Neutrophil (primary cell): ENCODE data around the gene SYTL5.

Experiments used
- H3K27ac ChIP-seq: fragments of 200-600 bp; sonication (generic); 2 replicates; pipeline ENCODE4 v1.5.1; 2016; ENCODE audit warnings: mild to moderate bottlenecking, moderate library complexity
- H3K27me3 ChIP-seq: fragments of 200-600 bp; sonication (generic); 2 replicates; pipeline ENCODE4 v1.6.0; 2016; ENCODE audit warnings: mild to moderate bottlenecking
- H3K36me3 ChIP-seq: fragments of 200-600 bp; sonication (generic); 2 replicates; pipeline ENCODE4 v1.5.1; 2017
- H3K4me1 ChIP-seq, 2 experiments: fragments of 200-600 bp in 1 of 2; sonication (generic) in 1 of 2; 1 replicate in 1 of 2; 2 replicates in 1 of 2; pipeline versions ENCODE4 v1.5.1 to v1.6.1; 2013 to 2016; ENCODE audit warnings: low read depth in 1 of 2, low read length in 1 of 2, mild to moderate bottlenecking in 1 of 2, moderate library complexity in 1 of 2; ENCODE audit not compliant: control insufficient read depth in 1 of 2, insufficient read depth in 1 of 2
- H3K4me3 ChIP-seq, 2 experiments: fragments of 200-600 bp in 1 of 2; sonication (generic) in 1 of 2; 1 replicate in 1 of 2; 2 replicates in 1 of 2; pipeline ENCODE4 v1.5.1; 2013 to 2016; ENCODE audit warnings: low read depth in 1 of 2, low read length in 1 of 2, mild to moderate bottlenecking in 1 of 2, moderate library complexity in 1 of 2
- H3K9me3 ChIP-seq: fragments of 200-600 bp; sonication (generic); 2 replicates; pipeline ENCODE4 v1.5.1; 2016
- CTCF ChIP-seq: fragments of 200-600 bp; sonication (generic); IDR thresholded peaks from 2 replicates; pipeline ENCODE4 v1.5.1; 2016; ENCODE audit warnings: antibody characterized with exemption

SYTL5 gene

GRCh38 chrX:38069991-38070390 lies 63.6 kb downstream of the SYTL5 start:
- Histone ChIP-seq H3K27me3 (no peaks in the 10 kb centered on the region), H3K27ac (no peak overlapping the region), H3K36me3 (no peaks in the 10 kb centered on the region), H3K4me1 (no peaks in the 10 kb centered on the region), H3K9me3 (no peaks in the 10 kb centered on the region), H3K4me3 (no peak overlapping the region)
- TF ChIP-seq CTCF = no peak

GRCh38 chrX:38079463-38079862 lies 73.1 kb downstream of the SYTL5 start:
- TF ChIP-seq CTCF = no peak

GRCh38 chrX:38080808-38081207 lies 74.5 kb downstream of the SYTL5 start:
- Histone ChIP-seq H3K27me3 (no peaks in the 10 kb centered on the region), H3K27ac (no peak overlapping the region), H3K4me3 (no peak overlapping the region), H3K4me1 (no peaks in the 10 kb centered on the region), H3K9me3 (no peaks in the 10 kb centered on the region), H3K36me3 (no peaks in the 10 kb centered on the region)
- no peak for TF ChIP-seq CTCF

More at GRCh38 chrX:38079463-38079862, 73.1 kb downstream of the SYTL5 start:
- Histone ChIP-seq H3K4me3 (no peak overlapping the region), H3K36me3 (no peaks in the 10 kb centered on the region), H3K27ac (no peak overlapping the region), H3K4me1 (no peaks in the 10 kb centered on the region), H3K9me3 (no peaks in the 10 kb centered on the region), H3K27me3 (no peaks in the 10 kb centered on the region)

GRCh38 chrX:38081909-38082308 lies 75.6 kb downstream of the SYTL5 start:
- Histone ChIP-seq H3K4me1 (no peaks in the 10 kb centered on the region), H3K4me3 (no peak overlapping the region), H3K27me3 (no peaks in the 10 kb centered on the region), H3K9me3 (no peaks in the 10 kb centered on the region), H3K27ac (no peak overlapping the region), H3K36me3 (no peaks in the 10 kb centered on the region)
- TF ChIP-seq CTCF = no peak

GRCh38 chrX:38082309-38082708 lies 76.0 kb downstream of the SYTL5 start:
- H3K9me3 ChIP-seq = no peaks in the 10 kb centered on the region
- H3K4me3 ChIP-seq = no peak overlapping the region
- no peak overlapping the region for H3K27ac ChIP-seq
- H3K36me3 ChIP-seq = no peaks in the 10 kb centered on the region
- H3K27me3 ChIP-seq = no peaks in the 10 kb centered on the region
- H3K4me1 ChIP-seq = no peaks in the 10 kb centered on the region
- no peak for TF ChIP-seq CTCF

- Histone ChIP-seq H3K4me1 (no peaks in the 10 kb centered on the region), H3K4me3 (no peak overlapping the region), H3K9me3 (no peaks in the 10 kb centered on the region), H3K36me3 (no peaks in the 10 kb centered on the region), H3K27me3 (no peaks in the 10 kb centered on the region), H3K27ac (no peak overlapping the region)
- no peak for TF ChIP-seq CTCF
Measured at GRCh38 chrX:38085813-38086212, 79.5 kb downstream of the SYTL5 start.
